DMS79 treated with DMSO at 0.1 percent for 48 hours (cell line): ENCODE data around the gene CDC42BPG.

Experiments used
- DNase-seq: peaks from one replicate; lab custom pipeline; 2025; lab: John Stamatoyannopoulos, UW

Gene CDC42BPG

GRCh38 chr11:64879244-64879900 lies 34.9 kb upstream of the CDC42BPG start:
- DNase-seq = peak; percentile 17

- DNase-seq = peak; percentile 96
These were observed 34.2 kb upstream of the CDC42BPG start, which contains the start of gene EHD1 for GRCh38 chr11:64878494-64879243. Gene EHD1 (minus strand): TSS chr11:64878621. CDS start chr11:64878464, 157 bp downstream.

- no peak for DNase-seq
These were observed 33.7 kb upstream of the CDC42BPG start for GRCh38 chr11:64878223-64878493.

- no peak for DNase-seq
These were observed 33.2 kb upstream of the CDC42BPG start for GRCh38 chr11:64877390-64878222.

DNA sequence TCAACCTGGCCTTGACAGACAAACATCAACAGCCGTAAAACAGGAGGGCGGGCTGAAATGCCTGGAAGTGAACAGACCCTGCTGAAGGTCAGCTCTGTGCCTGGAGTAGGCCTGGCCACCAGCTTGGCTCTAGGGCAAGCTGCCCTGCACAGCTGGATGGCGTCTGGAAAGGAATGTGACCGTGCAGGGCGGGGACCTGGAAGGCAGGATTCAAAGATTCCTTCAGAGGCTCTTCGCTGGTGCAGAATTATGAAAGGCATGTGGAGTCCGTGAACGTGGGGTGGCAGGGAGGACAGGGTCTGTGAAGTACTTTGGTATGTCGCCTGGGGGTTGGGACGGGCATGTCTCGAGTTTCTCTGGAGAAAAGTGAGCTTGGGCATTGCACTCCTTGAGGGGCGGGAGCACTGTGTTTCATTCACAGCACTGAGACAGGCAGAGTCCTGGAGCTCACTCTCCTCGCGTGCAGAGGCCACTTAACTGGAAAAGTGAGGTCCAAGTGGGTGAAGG lies 32.4 kb upstream of the CDC42BPG start:
- DNase-seq = peak; percentile 7

GRCh38 chr11:64876229-64876750 lies 31.8 kb upstream of the CDC42BPG start:
- no peak for DNase-seq

- no peak for DNase-seq
These were observed 31.1 kb upstream of the CDC42BPG start for GRCh38 chr11:64875369-64876228.

DNA sequence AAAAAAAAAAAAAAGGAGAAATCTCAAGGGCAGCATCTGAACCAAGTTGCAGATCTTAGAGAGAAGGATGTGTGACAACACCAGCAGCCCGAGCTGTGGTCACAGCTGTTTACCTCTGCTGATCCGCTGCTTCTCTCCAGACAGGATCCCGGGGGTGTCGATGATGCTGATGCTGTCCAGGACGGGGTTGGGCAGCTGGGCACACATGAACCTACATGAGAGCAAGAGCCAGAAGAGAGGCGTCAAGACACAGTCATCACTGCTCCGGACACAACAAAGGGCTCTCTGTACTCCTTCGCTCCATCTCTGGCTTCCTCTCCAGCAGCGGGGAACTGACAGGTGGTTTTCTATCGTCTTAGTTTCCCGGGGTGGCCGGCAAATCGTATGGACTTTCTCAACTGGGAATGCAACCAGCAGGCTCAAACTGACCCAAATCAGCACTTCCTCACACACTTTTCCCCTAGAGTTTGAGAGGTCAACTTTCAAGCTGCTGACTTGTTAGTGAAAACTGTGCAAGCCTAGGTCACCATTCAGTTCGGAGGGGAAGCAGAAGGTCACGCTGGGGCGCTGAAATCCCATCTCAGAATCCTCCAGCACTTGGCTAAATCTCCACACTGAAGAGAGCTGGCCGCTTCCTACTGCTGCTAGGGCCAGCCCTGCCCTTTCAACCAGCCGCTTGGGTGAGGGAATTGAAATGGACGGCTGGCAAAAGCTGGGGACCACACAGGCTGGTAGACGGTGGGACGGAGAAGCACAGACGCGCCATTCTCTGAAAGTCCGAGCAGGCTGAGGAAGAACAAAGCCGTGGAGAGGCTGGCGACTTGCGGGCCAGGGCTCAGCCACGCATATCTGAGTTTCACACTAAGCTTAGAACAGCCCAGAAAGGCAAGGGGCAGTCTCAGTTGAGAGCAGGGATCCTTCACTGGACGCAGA lies 30.1 kb upstream of the CDC42BPG start:
- no peak for DNase-seq

DNA sequence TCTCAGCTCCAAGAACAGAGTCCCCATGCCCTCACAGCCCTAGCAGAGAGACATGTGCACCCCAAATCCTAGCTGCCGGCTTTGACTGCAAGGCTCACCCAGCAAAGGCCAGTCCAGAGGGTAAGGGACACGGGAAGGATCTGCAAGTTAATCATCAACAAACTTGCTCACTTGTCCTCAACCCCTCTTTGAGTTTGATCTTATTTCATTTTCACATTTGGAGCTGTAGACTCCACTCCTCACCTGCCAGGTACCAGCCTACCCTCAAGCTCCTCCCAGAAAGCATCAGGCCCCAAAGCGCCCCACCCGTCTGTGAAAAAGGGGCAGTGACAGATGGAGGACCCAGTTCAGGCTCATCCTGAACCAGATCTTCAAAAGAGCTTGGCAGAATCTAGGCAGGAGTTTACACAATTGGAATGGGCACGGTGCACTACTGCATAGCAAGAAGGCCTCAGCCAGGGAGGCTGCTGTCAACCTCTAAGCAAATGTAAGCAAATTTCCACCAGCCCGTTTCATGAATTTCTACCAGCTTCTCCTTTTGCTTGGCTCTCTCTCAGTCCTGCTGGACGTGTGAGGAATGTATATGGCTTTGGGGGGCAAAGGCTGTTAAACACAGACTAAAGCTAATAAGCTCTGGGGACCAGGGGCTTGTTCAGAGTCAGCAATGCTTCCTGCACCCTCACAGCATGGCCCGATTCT lies 28.5 kb upstream of the CDC42BPG start:
- DNase-seq = no peak

- DNase-seq = no peak
These were observed 27.0 kb upstream of the CDC42BPG start for GRCh38 chr11:64871492-64871891.

- no peak for DNase-seq
These were observed 26.5 kb upstream of the CDC42BPG start for GRCh38 chr11:64870893-64871466.

GRCh38 chr11:64870176-64870892 lies 25.9 kb upstream of the CDC42BPG start:
- no peak for DNase-seq

- no peak for DNase-seq
These were observed 25.2 kb upstream of the CDC42BPG start for GRCh38 chr11:64869571-64870175.

DNA sequence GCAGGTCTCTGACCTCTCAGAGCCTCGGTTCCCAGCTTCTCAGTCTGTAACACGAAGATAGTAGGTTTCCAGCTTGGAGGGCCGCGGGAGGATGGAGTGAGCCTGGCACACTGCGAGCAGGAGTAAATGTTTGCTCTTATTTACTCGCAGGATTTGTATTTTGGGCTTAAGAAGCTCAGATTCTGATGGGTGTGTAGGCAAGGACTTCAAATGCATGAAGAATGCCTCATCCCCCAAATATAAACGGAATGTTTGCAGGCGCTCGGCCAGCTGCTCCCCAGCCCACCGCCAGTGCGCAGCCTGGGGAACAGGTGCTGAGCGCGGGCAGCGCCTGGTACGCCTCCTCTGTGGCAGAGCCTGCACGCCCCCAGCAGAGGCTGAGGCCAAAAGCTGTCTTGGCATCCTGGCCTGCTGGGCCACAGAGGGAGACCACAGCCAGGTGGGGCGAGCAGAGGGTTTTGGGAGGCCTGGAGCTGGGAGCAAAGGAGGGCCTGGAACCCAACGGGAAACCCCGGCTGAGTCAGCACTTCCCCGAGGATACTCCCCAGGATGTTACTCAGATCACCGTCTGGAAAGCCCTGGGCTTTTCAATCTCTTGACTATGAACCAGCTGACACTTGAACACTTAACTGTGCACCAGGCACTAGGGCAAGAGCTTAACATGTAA lies 24.6 kb upstream of the CDC42BPG start:
- DNase-seq = peak; percentile 24

GRCh38 chr11:64867748-64868462 lies 23.5 kb upstream of the CDC42BPG start:
- DNase-seq = no peak

DNA sequence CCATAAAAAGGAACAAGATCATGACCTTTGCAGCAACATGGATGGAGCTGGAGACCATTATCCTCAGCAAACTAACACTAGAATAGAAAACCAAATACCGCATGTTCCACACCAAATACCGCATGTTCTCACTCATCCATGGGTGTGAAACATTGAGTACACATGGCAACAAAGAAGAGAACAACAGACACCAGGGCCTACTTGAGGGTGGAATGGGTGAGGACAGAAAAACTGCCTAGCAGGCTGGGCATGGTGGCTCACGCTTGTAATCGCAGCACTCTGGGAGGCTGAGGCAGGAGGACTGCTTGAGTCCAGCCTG lies 21.7 kb upstream of the CDC42BPG start:
- DNase-seq = no peak
